Measurements from ENCODE around the gene MYEOV. TPM values are rescaled to one million over a fixed set of nuclear protein-coding genes. Genes with fewer than 3 reads are reported as not detected.

Gene MYEOV
- polyA plus RNA-seq, 1 donor: 5.0 TPM

DNA sequence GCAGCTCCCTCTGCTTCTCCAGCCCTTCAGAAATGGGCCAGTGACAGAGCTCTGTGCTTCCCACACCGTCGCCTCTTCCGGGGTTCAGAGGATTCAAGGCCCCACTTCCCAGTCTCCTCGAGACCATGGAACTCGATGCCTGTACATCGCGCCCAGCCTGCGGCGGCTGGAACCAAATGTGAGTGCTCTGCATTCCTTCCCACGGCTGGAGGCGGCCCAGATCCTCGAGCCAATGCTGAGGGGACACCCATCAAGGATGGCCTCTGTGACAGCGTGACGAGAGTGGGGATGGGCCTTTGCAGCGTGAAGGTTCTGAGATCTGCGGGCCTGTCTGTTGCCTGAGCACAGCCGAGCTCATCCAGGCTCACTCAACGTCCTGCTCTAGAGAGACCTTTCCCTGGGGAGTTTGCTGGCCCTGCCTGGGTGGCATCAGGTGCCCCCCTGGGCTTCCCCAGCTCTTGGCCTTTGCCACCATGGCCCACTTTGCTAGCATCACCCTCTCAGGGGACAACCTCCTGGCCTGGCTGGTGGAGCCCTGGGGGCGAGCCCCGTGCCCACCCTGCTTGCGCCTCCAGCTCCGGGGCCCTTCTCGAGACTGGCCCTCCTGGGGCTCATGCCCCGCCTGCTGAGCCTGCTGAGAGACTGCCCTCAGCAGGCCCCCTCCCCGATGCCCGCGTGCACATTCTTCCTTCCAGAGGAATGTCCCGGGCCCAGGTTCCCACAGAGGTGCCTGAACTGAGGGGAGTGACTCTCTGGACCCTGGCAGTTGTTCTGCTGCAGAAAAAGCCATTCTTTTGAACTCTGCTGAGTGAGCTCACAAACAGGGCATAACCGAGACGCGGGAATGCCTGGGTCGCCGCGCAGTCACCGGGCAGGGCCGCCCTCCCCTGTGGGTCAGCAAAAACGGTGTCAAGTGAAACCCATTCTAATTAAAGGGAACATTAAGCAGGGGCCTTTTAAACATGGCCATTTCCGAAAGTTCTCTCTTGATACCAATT, 7.3 kb upstream of the MYEOV start:
- DNase-seq: peak; percentile 87

- no peak for DNase-seq
Measured at GRCh38 chr11:69287968-69288882, 5.7 kb upstream of the MYEOV start.

DNA sequence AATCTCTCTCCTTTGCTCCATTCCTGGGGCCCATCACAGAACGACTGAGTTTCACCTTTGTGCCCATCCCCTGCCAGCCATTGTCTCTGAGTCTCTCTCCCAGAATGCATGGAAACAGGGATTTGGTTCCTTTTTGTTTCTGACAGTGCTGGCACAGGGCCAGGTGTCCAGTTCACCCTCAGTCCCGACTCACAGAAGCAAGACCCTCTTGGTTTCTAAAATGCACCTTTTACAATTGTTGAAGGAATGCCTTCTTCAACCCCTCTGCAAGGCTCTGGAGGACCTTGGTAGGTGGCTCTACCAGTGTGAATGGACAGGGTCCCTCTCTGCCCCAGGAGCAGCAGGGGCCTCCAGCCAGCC, 5.1 kb upstream of the MYEOV start:
- DNase-seq: no peak

DNA sequence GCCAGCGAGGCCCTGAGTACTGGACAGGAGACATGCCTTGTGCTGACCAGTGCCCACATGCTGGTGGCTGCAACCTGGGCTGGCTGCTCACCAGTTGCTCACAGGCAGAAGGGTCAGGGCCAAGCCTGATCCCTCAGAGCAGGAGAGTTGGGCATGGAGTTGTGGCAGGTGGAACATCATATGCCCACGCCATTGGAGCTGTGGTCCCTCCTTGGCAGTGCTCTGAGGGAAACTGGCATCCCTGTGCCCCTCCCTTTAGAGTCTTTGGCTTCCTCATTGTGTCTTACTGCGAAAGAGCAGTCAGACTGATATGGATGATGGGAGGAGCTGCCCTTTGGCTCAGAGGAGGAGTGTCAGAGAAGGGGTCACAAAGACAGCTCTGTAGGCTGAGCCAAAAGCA, 3.1 kb upstream of the MYEOV start:
- no peak for DNase-seq

GRCh38 chr11:69291459-69292110, 2.4 kb upstream of the MYEOV start:
- DNase-seq: no peak

GRCh38 chr11:69292221-69292648, 1.7 kb upstream of the MYEOV start:
- DNase-seq: no peak

DNA sequence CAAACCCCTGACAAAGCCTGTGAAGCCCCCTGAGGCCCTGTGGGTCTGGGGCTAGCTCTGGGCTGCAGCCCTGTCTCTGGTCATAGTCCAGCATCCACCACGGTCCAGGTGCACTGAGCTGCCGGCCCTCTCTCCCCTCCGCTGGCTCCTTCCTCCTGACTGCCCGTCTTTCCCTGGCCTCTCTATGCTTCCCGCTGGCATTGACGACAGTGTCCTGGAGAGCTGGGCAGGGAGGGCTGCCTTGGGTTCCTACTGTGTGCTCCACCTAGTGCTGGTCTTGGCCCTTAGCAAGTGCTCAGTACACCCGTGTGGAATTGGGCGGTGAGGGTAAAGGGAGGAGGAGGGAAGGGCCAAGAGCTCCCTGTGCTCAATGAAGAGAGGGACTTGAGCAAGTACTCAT, 868 bp upstream of the MYEOV start:
- DNase-seq: no peak

- no peak for DNase-seq
Measured at GRCh38 chr11:69294571-69295078, 670 bp downstream of the MYEOV start.

GRCh38 chr11:69295079-69295994, 1.4 kb downstream of the MYEOV start:
- DNase-seq: no peak

DNA sequence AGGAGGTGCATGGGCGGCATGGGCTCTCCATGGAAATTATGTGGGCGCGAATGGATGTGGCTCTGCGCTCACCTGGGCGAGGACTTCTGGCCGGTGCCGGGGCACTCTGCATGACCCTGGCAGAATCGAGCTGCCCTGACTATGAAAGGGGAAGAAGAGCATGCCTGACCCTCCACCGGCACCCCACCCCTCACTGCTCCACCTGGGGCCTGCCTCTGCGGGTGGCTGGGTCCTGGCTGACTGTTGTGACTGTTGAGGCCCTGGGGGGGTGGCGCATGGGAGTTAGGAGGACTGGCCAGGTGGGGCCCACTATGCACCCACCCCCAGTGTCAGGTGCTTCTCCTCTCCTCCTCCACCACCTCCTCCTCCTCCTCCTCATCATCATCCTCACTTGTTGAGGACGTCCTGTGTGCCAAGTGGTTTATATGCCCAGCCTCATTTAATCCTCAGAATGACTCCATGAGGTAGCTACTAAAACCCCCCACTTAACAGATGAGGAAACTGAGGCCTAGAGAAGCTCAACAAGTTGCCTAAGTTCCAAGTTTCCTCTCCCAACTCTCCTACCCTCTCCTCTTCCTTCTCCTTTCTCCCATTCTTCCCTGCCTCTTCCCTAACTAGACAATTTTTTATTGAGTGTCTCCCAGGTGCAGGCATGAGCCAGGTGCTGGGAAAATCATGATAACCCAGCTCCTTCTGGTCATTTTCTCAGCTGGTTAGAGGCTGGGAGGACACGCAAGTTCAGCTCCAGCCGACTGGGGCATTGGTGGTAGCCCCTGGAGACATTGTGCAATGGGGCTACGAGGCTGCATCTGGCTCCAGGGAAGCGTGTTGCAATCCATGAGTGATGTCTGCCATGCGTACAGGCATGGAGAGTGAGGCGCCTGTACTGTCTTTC, 2.3 kb downstream of the MYEOV start:
- DNase-seq: no peak

- DNase-seq: peak; percentile 88
Measured at GRCh38 chr11:69296890-69297786, 3.2 kb downstream of the MYEOV start.

GRCh38 chr11:69297787-69298266, 3.9 kb downstream of the MYEOV start:
- DNase-seq: no peak

- DNase-seq: no peak
Measured at GRCh38 chr11:69298267-69299022, 4.5 kb downstream of the MYEOV start.

DNA sequence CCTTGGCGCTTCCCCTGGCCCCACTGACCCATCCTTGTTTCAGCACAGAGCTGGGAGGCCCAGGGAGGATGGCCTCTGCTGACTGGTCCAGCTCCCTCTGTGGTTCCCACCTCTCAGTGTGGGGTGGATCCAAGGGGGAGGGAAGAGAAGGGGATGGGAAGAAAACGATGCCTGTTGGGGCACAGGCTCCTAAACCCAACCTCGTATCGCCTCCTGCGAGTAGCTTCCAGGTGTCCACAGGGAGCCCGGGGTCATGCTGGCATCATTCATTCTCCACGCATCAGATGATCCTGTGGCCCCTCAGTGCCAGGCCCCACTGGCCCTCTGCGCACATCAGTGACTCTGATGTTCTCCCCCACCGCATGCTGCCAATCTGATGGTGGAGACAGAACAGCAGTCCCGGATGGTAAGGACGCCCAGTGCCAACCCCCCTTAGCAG, 5.1 kb downstream of the MYEOV start:
- DNase-seq: no peak

DNA sequence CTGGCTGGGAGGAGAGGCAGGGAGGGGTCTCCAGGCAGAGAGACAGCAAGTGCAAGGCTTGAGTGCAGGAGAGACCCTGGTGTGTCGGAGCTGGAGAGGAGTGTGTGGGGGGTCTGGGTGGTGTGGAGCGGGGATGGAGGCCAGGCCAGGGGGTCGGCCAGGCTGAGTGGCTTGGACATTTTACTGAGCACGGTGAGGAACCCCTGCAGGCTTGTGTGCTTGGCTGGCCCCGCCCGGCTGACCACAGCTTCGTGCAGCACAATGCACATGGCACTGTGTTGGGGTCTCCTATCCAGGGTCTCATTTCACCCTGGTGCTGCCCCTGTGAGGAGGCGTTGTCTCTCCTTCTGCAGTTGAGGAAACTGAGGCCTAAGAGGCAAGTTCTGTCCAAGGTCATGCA, 5.6 kb downstream of the MYEOV start:
- no peak for DNase-seq

- DNase-seq: no peak
Measured at GRCh38 chr11:69300120-69301060, 6.4 kb downstream of the MYEOV start.

- DNase-seq: no peak
Measured at GRCh38 chr11:69301081-69301454, 7.1 kb downstream of the MYEOV start.

All from left kidney (tissue), 2 donors.